ENCODE data around the gene LEMD3.

The LEMD3 gene

GRCh38 chr12:65170209-65170881, 962 bp downstream of the LEMD3 start:
- DNase-seq (ENCODE audit: low read depth), result peak; percentile 45

- no peak for DNase-seq (ENCODE audit: low read depth)
Observed at GRCh38 chr12:65171073-65171472, 1.7 kb downstream of the LEMD3 start.

- DNase-seq (ENCODE audit: low read depth), result no peak
Observed at GRCh38 chr12:65171870-65172269, 2.5 kb downstream of the LEMD3 start.

DNA sequence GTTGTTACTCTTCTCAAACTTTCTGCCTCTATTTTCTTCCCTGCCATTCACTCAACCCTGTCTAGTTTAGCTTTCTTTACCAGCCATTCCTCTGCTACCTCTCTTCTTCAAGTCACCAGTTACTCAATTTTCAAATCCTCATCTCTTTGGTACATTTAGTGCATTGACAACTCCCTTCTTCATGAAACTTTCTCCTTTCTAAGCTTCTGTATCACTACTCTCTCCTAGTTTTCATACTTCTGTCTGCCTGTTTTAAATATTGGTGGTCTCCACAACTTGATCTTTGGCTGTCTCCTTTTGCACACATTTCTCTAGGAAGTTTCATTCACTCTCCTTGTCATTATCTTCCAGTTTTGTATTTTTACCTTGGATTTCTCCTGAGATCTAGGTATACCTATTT, 6.0 kb downstream of the LEMD3 start:
- no peak for DNase-seq (ENCODE audit: low read depth)

- DNase-seq (ENCODE audit: low read depth), result no peak
Observed at GRCh38 chr12:65182012-65182739, 12.8 kb downstream of the LEMD3 start.

DNA sequence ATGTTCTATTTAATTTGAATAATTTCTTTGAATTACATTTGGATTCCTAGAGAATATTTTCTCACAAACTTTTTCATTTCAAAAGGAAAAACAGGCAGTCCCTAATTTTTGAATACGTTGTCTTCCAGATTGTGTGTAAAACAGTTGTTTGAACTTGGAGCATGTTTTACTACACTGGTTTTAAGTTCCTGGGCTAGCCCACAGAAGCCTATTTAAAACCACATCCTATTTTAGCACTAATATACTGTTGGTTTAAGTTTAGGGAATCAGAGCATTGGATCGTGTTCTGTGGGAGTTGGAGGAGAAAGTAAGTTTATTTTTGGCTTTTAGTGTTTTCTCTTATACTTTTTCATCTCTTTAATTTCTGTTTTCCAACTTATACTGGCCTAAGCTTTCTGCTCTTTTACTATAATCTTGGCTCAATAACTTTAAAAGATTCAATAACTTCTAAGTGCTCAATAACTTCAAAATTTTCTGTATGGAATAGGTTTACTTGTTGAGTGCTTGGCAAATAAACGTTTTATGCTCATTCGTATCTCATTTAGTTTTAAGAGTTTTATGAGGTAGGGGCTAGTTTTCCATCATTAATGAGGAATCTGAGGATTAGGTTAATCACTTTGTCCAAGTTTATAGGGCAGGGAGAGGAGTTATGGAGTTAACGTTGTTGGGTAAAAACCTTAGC, 14.9 kb downstream of the LEMD3 start:
- DNase-seq (ENCODE audit: low read depth), result no peak

GRCh38 chr12:65184858-65185229, 15.5 kb downstream of the LEMD3 start:
- no peak for DNase-seq (ENCODE audit: low read depth)

GRCh38 chr12:65187665-65188064, 18.3 kb downstream of the LEMD3 start:
- DNase-seq (ENCODE audit: low read depth), result no peak

- DNase-seq (ENCODE audit: low read depth), result no peak
Observed at GRCh38 chr12:65188179-65188701, 18.9 kb downstream of the LEMD3 start.

- DNase-seq (ENCODE audit: low read depth), result no peak
Observed at GRCh38 chr12:65189028-65189718, 19.8 kb downstream of the LEMD3 start.

DNA sequence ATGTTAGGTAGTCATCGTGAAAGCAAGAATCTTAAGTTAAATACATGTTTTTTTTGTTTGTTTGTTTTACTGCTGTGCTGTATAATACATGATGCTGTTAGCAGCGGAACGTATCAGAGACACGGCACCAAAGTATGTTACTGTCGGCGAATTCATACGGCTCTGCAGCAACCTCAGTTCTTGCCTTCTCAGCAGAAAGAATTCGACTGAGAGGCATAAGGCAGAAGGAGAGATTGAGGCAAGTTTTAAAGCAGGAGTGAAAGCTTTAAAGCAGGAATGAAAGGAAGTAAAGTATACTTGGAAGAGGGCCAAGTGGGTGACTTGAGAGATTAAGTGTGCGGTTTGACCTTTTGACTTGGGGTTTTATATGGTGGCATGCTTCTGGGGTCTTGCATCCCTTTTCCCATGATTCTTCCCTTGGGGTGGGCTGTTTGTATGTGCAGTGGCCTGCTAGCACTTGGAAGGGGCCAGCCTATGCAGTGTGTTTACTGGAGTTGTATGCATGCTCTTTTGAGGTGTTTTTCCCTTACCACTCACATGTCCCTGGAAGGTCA, 23.7 kb downstream of the LEMD3 start:
- no peak for DNase-seq (ENCODE audit: low read depth)

DNA sequence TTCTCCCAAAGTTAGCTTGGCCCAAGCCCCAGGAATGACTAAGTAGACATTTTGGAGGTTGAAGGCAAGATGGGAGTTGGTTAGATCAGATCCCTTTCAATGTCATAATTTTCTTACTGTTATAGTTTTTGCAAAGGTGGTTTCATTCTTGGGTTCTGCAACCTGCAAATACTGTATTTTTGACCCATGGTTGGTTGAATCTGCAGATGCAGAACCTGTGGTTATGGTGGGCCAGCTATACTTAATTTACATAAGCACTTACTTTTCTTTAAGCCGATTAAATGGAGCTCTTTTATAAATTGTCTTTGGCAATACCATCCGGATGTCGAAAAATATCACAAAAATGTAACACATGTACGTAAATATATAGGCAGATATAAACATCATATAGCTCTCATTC, 25.6 kb downstream of the LEMD3 start:
- DNase-seq (ENCODE audit: low read depth), result no peak

GRCh38 chr12:65195387-65196055, 26.1 kb downstream of the LEMD3 start:
- no peak for DNase-seq (ENCODE audit: low read depth)

GRCh38 chr12:65196762-65197567, 27.6 kb downstream of the LEMD3 start:
- DNase-seq (ENCODE audit: low read depth), result no peak

DNA sequence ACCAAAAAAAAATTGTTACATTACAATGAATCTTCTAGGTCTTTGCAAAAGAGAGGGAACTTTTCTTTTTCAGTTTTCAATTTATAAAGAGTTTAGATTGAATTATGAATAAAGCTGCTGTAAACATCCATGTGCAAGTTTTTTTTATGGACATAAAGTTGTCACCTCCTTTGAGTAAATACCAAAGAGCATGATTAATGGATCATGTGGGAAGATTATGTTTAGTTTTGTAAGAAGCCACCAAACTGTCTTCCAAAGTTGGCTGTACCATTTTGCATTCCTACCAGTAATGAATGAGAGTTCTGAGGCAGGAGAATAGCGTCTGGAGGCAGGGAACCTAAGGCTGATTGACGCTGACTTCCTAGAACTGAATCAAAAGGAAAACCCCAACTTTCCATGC, 30.2 kb downstream of the LEMD3 start:
- no peak for DNase-seq (ENCODE audit: low read depth)

GRCh38 chr12:65200007-65200665, 30.8 kb downstream of the LEMD3 start:
- no peak for DNase-seq (ENCODE audit: low read depth)

GRCh38 chr12:65203376-65203775, 34.0 kb downstream of the LEMD3 start:
- DNase-seq (ENCODE audit: low read depth), result no peak

GRCh38 chr12:65204886-65205525, 35.6 kb downstream of the LEMD3 start:
- DNase-seq (ENCODE audit: low read depth), result no peak

DNA sequence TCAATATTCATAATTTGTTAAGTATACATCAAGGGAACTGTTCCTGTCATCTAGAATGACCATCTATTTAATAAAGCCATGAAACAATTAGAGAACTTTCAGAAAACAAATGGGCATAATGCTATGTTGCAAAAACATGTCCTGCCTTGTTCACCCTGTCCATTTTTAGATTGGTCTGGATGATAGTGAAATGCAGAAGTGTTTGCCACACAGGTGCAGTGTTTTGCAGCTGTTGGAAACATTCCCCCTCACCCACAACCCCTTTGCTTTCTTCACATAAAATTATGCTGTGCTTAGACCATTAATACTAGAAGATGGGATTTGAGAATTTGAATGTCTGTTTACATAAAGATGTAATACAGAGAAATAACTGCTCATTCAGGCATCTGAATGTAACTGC, 36.5 kb downstream of the LEMD3 start:
- DNase-seq (ENCODE audit: low read depth), result no peak

- no peak for DNase-seq (ENCODE audit: low read depth)
Observed at GRCh38 chr12:65208125-65208524, 38.7 kb downstream of the LEMD3 start.

Data from activated T-cell treated with anti-CD3 and anti-CD28 coated beads for 1 hour (primary cell).